Spleen (tissue), 11 donors: ENCODE measurements around the gene MAEA. TPM values are rescaled to one million over a fixed set of nuclear protein-coding genes. Genes with fewer than 3 reads are reported as not detected.

ENCODE experiments used
- DNase-seq: peaks from one replicate; pipeline ENCODE4 v3.0.0-alpha.2; 2020
- H3K27ac ChIP-seq, 8 donors: fragments of 200-600 bp; sonication (generic) in 7 of 8; 1 replicate in 4 of 8; 2 replicates in 4 of 8; pipeline versions ENCODE4 v1.5.0 to v1.8.0; 2016 to 2021; ENCODE audit warnings: inconsistent platforms in 4 of 8, mild to moderate bottlenecking in 4 of 8, moderate library complexity in 1 of 8
- H3K27me3 ChIP-seq, 7 donors: fragments of 200-600 bp; sonication (generic) in 6 of 7; replicated peaks in 1 of 7; 1 replicate in 4 of 7; 2 replicates in 3 of 7; pipeline versions ENCODE4 v1.5.0 to v1.8.0; 2016 to 2021; ENCODE audit warnings: inconsistent platforms in 3 of 7, mild to moderate bottlenecking in 1 of 7
- H3K36me3 ChIP-seq, 6 donors: fragments of 200-600 bp; sonication (generic) in 5 of 6; 1 replicate in 4 of 6; 2 replicates in 2 of 6; pipeline versions ENCODE4 v1.5.0 to v1.8.0; 2016 to 2021; ENCODE audit warnings: inconsistent platforms in 2 of 6
- H3K4me1 ChIP-seq, 6 donors: fragments of 200-600 bp; sonication (generic) in 5 of 6; 1 replicate in 3 of 6; 2 replicates in 3 of 6; pipeline versions ENCODE4 v1.5.0 to v1.8.0; 2016 to 2021; ENCODE audit warnings: inconsistent platforms in 3 of 6
- H3K4me3 ChIP-seq, 8 donors: fragments of 200-600 bp; sonication (generic) in 7 of 8; 1 replicate in 4 of 8; 2 replicates in 4 of 8; pipeline versions ENCODE4 v1.5.0 to v1.8.0; 2016 to 2021; ENCODE audit warnings: inconsistent platforms in 4 of 8, mild to moderate bottlenecking in 4 of 8, moderate library complexity in 2 of 8
- H3K9me3 ChIP-seq, 8 donors: fragments of 200-600 bp; sonication (generic) in 7 of 8; 1 replicate in 4 of 8; 2 replicates in 4 of 8; pipeline versions ENCODE4 v1.5.0 to v1.8.0; 2016 to 2021; ENCODE audit warnings: inconsistent platforms in 4 of 8
- CTCF ChIP-seq, 11 experiments: fragments of 200-600 bp in 7 of 11; fragments of 450-650 bp in 4 of 11; sonication (generic) in 4 of 11; IDR thresholded peaks in 8 of 11; conservative IDR thresholded peaks in 3 of 11; 1 replicate in 7 of 11; 2 replicates in 4 of 11; pipeline versions ENCODE4 v1.4.0 to v1.8.0; 2016 to 2021; ENCODE audit warnings: antibody characterized with exemption in 11 of 11, inconsistent platforms in 4 of 11, mild to moderate bottlenecking in 1 of 11
- POLR2A ChIP-seq, 3 donors: fragments of 450-650 bp; IDR thresholded peaks; one replicate each; pipeline ENCODE4 v1.5.1; 2017; ENCODE audit warnings: antibody characterized with exemption in 3 of 3, mild to moderate bottlenecking in 1 of 3
- POLR2AphosphoS5 ChIP-seq, 3 donors: sonication (generic); formaldehyde crosslinking; IDR thresholded peaks; one replicate each; pipeline ENCODE4 v1.5.1; 2017; ENCODE audit warnings: antibody characterized with exemption in 3 of 3
- WGBS, 5 donors: extraction: QIAGEN DNeasy Blood & Tissue Kit in 3 of 5; methylation state at CpG; one replicate each; pipeline versions ENCODE4 v1.1.5 to v1.1.7; 2013 to 2018; 5-methylcytosine and 5-hydroxymethylcytosine counted together
- intact Hi-C: fragments of 100-400 bp; cut with DNase I; formaldehyde crosslinking; loops from one replicate; pipeline ENCODE4 v1.15.0; 2023; ENCODE audit warnings: low total_unique reads
- polyA plus RNA-seq, 3 donors: library from polyadenylated mRNA; stranded (reverse); fragments of 200-250 nt; gene quantifications; one replicate each; pipeline ENCODE4 v1.2.1, GENCODE V29; 2013
- total RNA-seq, 7 donors: library from RNA; depleted of rRNA in 3 of 7; stranded (reverse); fragments of >200 nt in 3 of 7; fragmentation: NEBNext Ultra II Directional in 4 of 7; extraction: Animal tissue kit (Norgen Biotek cat#: 25700) in 4 of 7; gene quantifications; one replicate each; pipeline versions ENCODE4 v1.1.0 to v1.2.1, GENCODE V29; 2016 to 2021
- donor health status: healthy with polysubstance abuse.
- donor health status: DM: no; HTN: no; CAD: no; lungs with moderate emphysema.
- donor health status: DM: no; HTN: no; CAD: no.
- donor health status: Bipolar disorder and iron deficiency.
- donor health status: healthy.
- donor health status: DM: no; HTN: no; CAD: no.
- donor health status: DM: yes; HTN: yes; CAD: no.

Gene MAEA
- total and polyA plus RNA-seq, 10 donors, result 46.6 to 112 (median 80.1) TPM

GRCh38 chr4:1344696-1345095 is 55.0 kb downstream of the MAEA start:
- Histone ChIP-seq H3K4me1 (peaks cover 14 to 43% (median 28%) of the 10 kb centered on the region in 6 donors), H3K4me3 (no peak overlapping the region), H3K9me3 (no peaks in the 10 kb centered on the region), H3K36me3 (peaks cover 0 to 27% (median 20%) of the 10 kb centered on the region in 6 donors), H3K27ac (no peak overlapping the region), H3K27me3 (no peaks in the 10 kb centered on the region)
- peak; percentile 71 for DNase-seq
- TF ChIP-seq POLR2AphosphoS5 (IDR thresholded peaks at IDR 0.05), result no peak
- no peak for TF ChIP-seq POLR2A (IDR thresholded peaks at IDR 0.05)
- no peak for TF ChIP-seq CTCF (IDR thresholded peaks at IDR 0.05 in 8 of 11, conservative IDR thresholded peaks at IDR 0.05 in 3 of 11)
- WGBS, 5 donors, result 77 to 92% (median 88%) methylated on average over 12 of the region's 12 CpGs
- intact Hi-C loops, result loop anchor here (10.0 kb wide), 1 partner anchor 50 kb away; no protein-coding TSS in a partner anchor

- intact Hi-C loops, result loop anchor here (2.0 to 10.0 kb wide), 2 partner anchors 51 to 97 kb away; partner anchors contain the start of gene CTBP1
- 0 to 1% (median 0%) methylated on average over 62 to 76 of the region's 76 CpGs for WGBS, 5 donors
Observed at GRCh38 chr4:1345903-1346780, 56.5 kb downstream of the MAEA start.

DNA sequence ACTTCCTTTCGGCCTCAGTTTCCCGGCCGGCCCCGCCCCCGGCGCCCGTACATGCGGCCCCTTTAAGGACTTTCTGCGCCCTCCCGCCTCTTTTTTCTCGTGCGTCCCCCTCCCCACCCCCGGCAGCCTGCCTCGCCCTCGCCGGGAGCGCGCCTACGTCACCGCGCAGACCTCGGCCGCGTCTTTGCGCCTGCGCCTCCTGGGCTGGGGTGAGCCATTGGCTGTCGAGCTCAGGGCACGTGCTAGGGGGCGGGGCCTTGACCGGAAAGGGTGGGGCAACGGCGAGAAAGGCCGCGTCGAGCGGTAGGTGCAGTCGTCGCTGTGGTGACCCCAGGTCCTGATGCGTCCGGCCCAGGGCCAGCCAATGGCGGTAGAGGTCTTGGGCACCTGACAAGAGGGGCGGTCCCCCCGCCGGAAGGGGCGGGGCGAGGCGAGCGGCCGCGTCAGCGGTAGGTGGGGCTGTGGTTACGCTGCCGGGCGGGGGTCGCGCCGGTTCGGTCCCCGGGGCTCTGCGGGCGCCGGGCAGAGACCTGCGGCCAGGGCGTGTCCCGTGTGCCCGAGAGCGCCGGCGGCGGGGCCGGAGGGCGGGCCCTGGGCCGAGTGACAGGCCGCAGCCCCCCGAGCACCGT is 57.2 kb downstream of the MAEA start, which contains the start of gene UVSSA:
Gene UVSSA, plus strand, starts transcription at position 428 of the 629 bp plus-strand sequence. CDS start 884 bp downstream, outside the sequence.
- 0 to 2% (median 1%) methylated on average over 32 to 76 of the region's 76 CpGs for WGBS, 5 donors
- Histone ChIP-seq H3K4me3 (peak within 1 kb of the TSS; percentile 87 to 98 (median 92)), H3K4me1 (peaks cover 17 to 65% (median 34%) of the 10 kb centered on the region in 6 donors), H3K27me3 (no peaks in the 10 kb centered on the region), H3K27ac (peak within 1 kb of the TSS; percentile 97 to 100 (median 98)), H3K36me3 (peaks cover 0 to 23% (median 5%) of the 10 kb centered on the region in 6 donors), H3K9me3 (no peaks in the 10 kb centered on the region)
- TF ChIP-seq POLR2AphosphoS5 (IDR thresholded peaks at IDR 0.05), result peak; percentile 88 to 95 (median 90)
- peak in 2 of 3 donors; percentile 60 for TF ChIP-seq POLR2A (IDR thresholded peaks at IDR 0.05)
- TF ChIP-seq CTCF (IDR thresholded peaks at IDR 0.05 in 8 of 11, conservative IDR thresholded peaks at IDR 0.05 in 3 of 11), result no peak
- peak; percentile 100 for DNase-seq
- intact Hi-C loops, result loop anchor here (2.0 to 10.0 kb wide), 2 partner anchors 52 to 98 kb away; partner anchors contain the start of gene CTBP1

More at GRCh38 chr4:1345903-1346780, 56.5 kb downstream of the MAEA start:
- Histone ChIP-seq H3K36me3 (peaks cover 0 to 27% (median 9%) of the 10 kb centered on the region in 6 donors), H3K4me1 (peaks cover 14 to 58% (median 29%) of the 10 kb centered on the region in 6 donors), H3K4me3 (peak overlapping the region; percentile 87 to 98 (median 92)), H3K9me3 (no peaks in the 10 kb centered on the region), H3K27me3 (no peaks in the 10 kb centered on the region), H3K27ac (peak overlapping the region; percentile 96 to 100 (median 98))
- no peak for TF ChIP-seq POLR2A (IDR thresholded peaks at IDR 0.05)
- TF ChIP-seq CTCF (IDR thresholded peaks at IDR 0.05 in 8 of 11, conservative IDR thresholded peaks at IDR 0.05 in 3 of 11), result peak in 2 of 11 experiments; percentile 33 to 43
- no peak for TF ChIP-seq POLR2AphosphoS5 (IDR thresholded peaks at IDR 0.05)
- DNase-seq, result peak; percentile 90
